A549 treated with AZD9567 at 1 μM for 4 hours (cell line): ENCODE measurements around the gene ZNF236. TPM values are rescaled to one million over a fixed set of nuclear protein-coding genes. Genes with fewer than 3 reads are reported as not detected.

Experiments used
- total RNA-seq: library from RNA; stranded (reverse); fragments of 200-300 nt; extraction: Qiagen RNA extraction; gene quantifications from 5 replicates; pipeline ENCODE4 v1.2.3, GENCODE V29; 2022; ENCODE audit not compliant: insufficient read depth

The ZNF236 gene
- total RNA-seq, result 2.5 to 3.7 TPM (median 2.8 TPM) in 5 replicates

GRCh38 chr18:76822506-76823160 lies at the start of gene ZNF236:
ZNF236 (plus strand) TSS chr18:76822557; CDS start chr18:76822608, 51 bp downstream.

